Measurements from ENCODE around the gene CLDN1.

DNA sequence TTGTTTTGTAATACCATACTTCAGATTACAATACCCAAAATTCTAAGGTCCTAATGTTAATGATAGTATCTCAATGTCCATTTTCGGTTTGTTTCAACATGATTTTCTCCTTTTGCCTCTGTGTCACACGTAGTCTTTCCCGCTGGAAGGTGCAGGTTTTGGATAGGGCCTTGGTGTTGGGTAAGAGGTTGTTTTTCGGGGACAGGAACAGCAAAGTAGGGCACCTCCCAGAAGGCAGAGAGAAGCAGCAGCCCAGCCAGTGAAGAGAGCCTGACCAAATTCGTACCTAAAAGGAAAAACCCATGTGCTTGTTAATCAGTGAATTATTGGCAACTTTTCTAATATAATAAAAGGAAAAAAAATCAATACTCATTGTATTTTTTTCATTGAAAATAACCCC is 14.1 kb downstream of the CLDN1 start:
- TF ChIP-seq, protein P1, sequence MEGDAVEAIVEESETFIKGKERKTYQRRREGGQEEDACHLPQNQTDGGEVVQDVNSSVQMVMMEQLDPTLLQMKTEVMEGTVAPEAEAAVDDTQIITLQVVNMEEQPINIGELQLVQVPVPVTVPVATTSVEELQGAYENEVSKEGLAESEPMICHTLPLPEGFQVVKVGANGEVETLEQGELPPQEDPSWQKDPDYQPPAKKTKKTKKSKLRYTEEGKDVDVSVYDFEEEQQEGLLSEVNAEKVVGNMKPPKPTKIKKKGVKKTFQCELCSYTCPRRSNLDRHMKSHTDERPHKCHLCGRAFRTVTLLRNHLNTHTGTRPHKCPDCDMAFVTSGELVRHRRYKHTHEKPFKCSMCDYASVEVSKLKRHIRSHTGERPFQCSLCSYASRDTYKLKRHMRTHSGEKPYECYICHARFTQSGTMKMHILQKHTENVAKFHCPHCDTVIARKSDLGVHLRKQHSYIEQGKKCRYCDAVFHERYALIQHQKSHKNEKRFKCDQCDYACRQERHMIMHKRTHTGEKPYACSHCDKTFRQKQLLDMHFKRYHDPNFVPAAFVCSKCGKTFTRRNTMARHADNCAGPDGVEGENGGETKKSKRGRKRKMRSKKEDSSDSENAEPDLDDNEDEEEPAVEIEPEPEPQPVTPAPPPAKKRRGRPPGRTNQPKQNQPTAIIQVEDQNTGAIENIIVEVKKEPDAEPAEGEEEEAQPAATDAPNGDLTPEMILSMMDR (IDR thresholded peaks at IDR 0.05), result no peak
- TF ChIP-seq EZH2 (IDR thresholded peaks at IDR 0.05; ENCODE audit: borderline replicate concordance, insufficient read depth, low read depth, low read length, poor library complexity, severe bottlenecking), result no peak
